HG03103 (cell line): Measurements from ENCODE around the gene HNRNPC.
A peak's percentile ranks its signal among the peaks of the same experiment; 100 is the strongest.
"Not testable (repeated sequence)": the region's sequence is repeated elsewhere in the genome, so short reads cannot be mapped to it uniquely, and the experiment has no call there.

ENCODE experiments used
- ATAC-seq: cut with Tn5 transposase; IDR thresholded peaks from one replicate; pipeline ENCODE4 v1.9.1; 2021; ENCODE audit warnings: low read depth; ENCODE audit not compliant: unreplicated experiment

HNRNPC gene

GRCh38 chr14:21269252-21270046, at the start of gene HNRNPC:
Gene HNRNPC (minus strand): TSS chr14:21269442. CDS start chr14:21234193, 35,249 bp downstream.
- peak; percentile 91 for ATAC-seq

DNA sequence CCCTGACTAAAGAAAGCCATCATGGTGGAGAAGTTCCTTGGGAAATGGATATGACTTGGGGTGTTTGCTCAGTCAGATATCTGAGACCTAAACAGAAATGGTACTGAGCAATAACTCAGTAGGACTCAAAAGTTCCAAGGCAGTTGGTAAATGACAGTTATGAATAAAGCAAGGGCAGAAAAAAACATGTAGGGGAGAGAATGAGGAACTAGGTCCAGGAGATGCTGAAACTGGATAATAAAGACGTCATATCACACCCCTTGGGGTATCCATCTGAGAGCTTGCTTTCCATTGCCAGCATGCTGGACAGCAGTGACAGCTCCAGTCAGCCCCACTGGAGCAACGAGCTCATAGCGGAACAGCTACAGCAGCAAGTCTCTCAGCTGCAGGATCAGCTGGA, 48.2 kb upstream of the HNRNPC start:
- ATAC-seq: no peak

DNA sequence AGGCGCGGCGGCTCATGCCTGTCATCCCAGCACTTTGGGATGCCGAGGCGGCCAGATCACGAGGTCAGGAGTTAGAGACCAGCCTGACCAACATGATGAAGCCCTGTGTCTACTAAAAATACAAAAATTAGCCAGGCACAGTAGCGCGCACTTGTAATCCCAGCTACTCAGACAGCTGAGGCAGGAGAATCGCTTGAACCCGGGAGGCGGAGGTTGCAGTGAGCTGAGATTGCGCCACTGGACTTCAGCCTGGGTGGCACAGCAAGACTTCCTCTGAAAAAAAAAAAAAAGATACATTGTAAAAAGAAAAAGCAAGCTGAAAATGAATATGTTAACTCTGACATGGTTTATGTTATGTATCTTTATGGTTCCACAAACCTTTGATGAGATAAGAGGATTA, 44.3 kb upstream of the HNRNPC start:
- no peak for ATAC-seq

GRCh38 chr14:21311614-21312013, 42.4 kb upstream of the HNRNPC start:
- no peak for ATAC-seq

DNA sequence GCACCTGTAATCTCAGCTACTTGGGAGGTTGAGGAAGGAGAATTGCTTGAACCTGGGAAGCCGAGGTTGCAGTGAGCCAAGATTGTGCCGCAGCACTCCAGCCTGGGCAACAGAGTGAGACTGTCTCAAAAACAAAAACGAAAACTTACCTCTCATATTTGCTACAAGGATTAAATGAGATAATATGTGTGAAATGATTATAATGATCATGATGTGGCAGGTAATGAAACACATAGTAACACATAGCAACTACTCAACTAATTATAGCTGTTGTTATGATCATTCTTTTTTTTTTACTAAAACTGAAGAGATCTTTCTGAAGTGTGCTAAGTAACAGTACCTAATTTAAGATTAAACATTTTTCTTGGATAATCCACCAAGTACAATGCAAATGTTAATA, 40.7 kb upstream of the HNRNPC start:
- no peak for ATAC-seq

GRCh38 chr14:21309238-21309636, 40.0 kb upstream of the HNRNPC start:
- no peak for ATAC-seq

DNA sequence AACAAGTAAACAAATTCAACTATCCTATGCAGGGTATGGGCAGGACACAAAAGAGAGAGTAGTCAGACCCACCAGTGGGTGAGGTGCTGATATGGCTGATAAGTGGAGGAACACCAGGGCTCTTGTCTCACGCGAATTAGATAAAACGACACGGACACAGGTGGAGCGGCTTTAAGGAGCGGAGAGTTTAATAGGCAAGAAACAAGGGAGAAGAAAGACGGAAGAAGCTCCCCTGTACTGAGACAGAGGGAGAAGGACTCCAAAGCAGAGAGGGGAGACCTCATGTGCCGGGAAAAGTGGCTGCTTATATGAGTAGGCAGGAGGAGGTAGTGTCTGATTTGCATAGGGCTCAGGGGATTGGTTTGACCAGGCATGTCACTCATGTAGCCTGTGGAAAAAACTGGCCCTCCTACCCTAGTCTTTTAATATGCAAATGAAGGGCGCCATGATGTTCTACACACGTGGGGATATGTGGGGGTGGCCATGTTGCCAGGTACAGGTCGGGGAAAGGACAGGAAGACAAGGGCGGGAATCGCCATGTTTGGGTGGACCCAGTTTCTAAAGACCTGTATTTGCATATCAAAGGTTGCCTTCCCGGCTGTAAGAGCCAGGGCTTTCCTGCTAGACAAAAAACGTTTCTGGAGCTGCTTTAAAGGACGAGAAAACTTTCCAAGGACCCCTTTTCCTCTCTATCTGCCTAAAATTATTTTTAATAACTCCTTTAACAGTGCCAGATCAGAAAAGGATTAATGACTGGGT, 39.4 kb upstream of the HNRNPC start:
- ATAC-seq: peak; percentile 65

DNA sequence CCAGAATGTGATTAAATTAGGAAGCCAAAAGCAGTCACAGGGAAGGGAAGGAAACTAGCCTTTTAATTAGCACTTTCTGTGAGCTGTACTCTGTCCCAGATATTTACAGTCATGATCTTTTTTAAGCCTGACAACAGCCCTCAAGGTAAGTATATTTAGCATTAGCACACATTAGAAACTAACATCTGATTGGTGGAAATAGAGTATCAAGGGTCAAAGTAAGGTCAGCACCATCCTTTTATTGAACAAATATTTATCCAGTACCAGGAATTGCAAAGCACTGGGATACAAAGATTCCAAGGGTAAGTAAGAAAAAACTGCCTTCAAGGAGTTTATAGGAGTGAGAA, 38.9 kb upstream of the HNRNPC start:
- no peak for ATAC-seq

GRCh38 chr14:21307637-21308036, 38.4 kb upstream of the HNRNPC start:
- ATAC-seq: no peak

DNA sequence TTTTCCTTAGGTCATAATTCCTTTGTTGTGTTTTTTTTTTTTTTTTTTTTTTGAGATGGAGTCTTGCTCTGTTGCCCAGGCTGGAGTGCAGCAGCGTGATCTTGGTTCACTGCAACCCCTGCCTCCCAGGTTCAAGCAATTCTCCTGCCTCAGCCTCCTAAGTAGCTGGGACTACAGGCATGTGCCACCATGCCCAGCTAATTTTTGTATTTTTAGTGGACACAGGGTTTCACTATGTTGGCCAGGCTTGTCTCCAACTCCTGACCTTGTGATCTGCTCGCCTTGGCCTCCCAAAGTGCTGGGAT, 33.5 kb upstream of the HNRNPC start:
- not testable (repeated sequence) for ATAC-seq

DNA sequence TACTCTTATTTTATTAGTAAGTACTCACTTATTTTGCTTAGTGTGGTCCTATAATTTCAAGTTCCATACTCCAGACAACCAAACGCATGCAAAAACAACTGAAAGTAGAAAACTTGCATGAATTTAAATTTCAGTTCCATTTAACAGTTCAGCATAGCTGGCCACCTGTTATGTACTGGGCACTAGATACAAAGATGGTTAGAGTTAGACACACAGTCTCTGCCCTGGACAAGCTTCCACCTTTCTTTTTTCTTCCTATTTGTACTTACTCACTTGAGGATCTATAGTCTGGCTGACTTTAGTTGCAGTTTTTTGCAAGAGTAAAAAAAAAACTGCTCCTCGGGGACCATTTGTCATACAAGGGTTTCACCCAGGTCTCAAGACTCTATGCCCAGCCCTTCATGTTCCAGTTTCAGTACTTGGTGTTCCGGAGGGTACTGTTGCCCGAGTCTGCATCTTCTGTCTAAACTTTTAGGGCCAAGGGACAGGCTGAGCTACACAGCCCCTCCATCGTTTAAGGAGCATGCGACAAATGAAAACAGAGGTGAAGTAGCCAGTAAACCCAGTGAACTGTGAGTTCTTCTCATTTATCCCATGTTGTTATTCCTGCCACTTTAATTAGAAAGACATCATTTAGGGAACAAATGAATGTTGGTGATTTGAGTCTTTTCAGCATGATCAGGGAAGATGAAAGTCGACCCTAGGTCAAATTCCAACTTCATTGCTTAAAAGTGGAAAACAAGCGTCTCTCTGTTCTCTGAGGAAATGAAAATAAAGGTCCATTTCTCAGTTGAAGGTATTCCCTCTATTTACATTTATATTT, 33.0 kb upstream of the HNRNPC start:
- no peak for ATAC-seq

GRCh38 chr14:21300892-21301291, 31.6 kb upstream of the HNRNPC start:
- ATAC-seq: no peak

- ATAC-seq: no peak
Measured at GRCh38 chr14:21299562-21300130, 30.4 kb upstream of the HNRNPC start.

DNA sequence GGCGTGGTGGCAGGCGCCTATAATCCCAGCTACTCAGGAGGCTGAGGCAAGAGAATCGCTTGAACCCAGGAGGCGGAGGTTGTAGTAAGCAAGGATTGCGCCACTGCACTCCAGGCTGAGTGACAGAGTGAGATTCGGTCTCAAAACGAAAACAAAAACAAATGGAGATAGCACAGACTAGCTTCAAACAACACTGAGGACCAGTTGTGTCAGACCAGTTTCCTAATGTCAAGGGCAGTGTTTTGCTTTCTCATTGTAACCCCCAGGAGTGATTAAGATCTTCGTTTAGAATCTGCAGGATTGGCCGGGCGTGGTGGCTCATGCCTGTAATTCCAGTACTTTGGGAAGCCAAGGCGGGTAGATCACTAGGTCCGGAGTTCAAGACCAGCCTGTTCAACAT, 29.1 kb upstream of the HNRNPC start:
- no peak for ATAC-seq

DNA sequence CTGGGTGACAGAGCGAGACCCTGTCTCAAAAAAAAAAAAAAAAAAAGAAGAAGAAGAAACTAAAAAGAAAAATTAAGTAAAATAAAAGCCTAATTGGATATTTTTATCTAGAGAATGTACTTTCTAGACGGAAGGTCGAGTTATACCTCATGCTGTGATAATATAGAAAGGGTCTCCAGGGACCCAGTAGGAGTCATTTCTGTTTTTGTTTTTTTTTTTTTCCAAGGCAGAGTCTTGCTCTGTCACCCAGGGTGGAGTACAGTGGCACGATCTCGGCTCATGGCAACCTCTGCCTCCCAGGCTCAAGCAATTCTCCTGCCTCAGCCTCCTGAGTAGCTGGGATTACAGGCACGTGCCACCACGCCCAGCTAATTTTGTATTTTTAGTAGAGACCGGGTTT, 24.8 kb upstream of the HNRNPC start:
- ATAC-seq: not testable (repeated sequence)

DNA sequence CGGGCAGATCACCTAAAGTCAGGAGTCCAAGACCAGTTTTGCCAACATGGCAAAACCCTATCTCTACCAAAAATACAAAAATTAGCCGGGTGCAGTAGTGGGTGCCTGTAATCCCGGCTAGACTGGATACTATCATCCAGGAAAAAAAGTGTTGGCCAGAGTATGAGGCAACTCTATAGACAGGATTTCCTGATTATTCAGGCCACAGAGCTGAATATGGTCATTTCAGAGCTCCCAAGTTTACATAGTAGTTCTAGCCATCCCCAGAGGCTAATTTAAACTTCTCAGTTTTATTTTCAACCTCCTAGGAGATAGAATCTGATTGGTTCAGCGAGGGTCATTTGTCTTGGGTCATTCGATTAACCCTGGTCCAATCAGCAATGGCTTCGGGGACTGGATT, 17.9 kb upstream of the HNRNPC start:
- ATAC-seq: no peak

DNA sequence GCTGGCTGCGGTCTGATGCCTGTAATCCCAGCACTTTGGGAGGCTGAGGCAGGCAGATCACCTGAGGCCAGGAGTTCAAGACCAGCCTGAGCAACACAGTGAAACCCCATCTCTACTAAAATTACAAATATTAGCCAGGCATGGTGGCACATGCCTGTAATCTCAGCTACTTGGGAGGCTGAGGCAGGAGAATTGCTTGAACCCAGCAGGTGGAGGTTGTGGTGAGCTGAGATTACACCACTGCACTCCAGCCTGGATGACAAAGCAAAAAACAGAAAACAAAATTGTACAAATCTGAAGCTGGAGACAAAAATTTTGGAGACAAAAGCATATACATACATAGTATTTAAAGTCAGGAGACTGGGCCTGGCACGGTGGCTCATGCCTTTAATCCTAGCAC, 17.3 kb upstream of the HNRNPC start:
- not testable (repeated sequence) for ATAC-seq

GRCh38 chr14:21281917-21282316, 12.7 kb upstream of the HNRNPC start:
- ATAC-seq: not testable (repeated sequence)

DNA sequence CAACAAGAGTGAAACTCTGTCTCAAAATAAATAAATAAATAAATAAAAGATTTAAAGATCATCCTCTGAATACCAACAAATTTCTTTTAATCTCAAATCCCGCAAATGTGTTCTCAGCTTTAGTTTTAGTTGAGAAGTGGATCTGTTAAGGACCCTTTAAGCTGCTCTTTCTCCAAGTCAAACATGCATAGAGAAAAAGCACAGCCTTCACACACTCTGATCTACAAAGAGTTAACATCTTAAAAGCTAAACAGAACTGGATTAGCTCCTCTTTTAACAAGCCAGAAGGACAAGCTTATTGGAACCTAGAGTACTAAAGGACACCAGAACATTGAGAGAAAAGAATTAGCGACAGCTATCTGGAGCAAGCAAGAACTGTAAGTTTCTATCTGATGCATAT, 10.5 kb upstream of the HNRNPC start, which contains the start of gene RPGRIP1:
Gene RPGRIP1 (plus strand): TSS at position 301 of the 400 bp plus-strand sequence. CDS start 7,894 bp downstream, outside the sequence.
- ATAC-seq: no peak

DNA sequence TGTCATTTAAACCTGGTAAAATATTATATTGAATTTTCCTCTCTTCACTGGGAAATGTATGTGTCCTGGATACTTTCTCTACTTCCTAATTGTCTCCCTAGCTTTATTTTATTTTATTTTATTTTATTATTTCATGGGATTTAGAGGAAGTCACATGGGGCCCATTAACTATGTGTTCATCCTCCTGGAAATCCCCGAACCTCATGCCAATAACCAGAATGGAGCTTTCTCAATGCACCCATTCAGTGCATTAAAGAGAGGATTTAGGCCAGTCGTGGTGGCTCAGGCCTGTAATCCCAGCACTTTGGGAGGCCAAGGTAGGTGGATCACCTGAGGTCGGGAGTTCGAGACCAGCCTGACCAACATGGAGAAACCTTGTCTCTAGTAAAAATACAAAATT, 9.4 kb upstream of the HNRNPC start:
- ATAC-seq: no peak
